NT2/D1 (cell line): ENCODE data around the gene VRK2.

ENCODE experiments used
- SUZ12 ChIP-seq: IDR thresholded peaks from 2 replicates; pipeline ENCODE4 v1.6.1; 2011; ENCODE audit not compliant: insufficient read length, insufficient read depth; ENCODE audit errors: extremely low read depth
- YY1 ChIP-seq: IDR thresholded peaks from 2 replicates; pipeline ENCODE4 v1.6.1; 2011; ENCODE audit not compliant: insufficient read length, insufficient read depth
- ZNF274 ChIP-seq: IDR thresholded peaks from 2 replicates; pipeline ENCODE4 v1.6.1; 2011; ENCODE audit warnings: mild to moderate bottlenecking, low read depth, low read length

DNA sequence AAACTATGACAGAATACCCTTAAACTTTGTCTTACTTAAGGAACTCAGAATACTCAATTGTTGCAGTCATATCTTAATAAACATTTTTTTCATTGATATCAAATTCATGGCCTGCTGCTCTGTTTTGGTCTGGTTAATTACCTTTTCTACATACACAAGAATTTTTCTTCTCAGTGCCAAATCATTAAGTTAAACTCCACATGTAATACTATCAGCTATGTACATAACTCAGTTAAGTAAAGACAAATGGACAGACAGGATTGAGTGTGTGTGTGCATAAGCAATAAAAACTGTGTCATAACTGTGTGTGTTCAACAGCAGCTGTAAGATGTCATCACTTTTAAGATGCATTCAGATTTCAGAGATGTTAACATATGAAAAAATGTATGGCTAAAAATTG lies 34.4 kb downstream of the VRK2 start:
- TF ChIP-seq ZNF274 (no peak), SUZ12 (no peak), YY1 (no peak)
